GM18517 (cell line): ENCODE measurements around the gene DNMT3A.
"Not testable (repeated sequence)": the region's sequence is repeated elsewhere in the genome, so short reads cannot be mapped to it uniquely, and the experiment has no call there.

Experiments used
- ATAC-seq: cut with Tn5 transposase; IDR thresholded peaks from one replicate; pipeline ENCODE4 v1.9.1; 2021; ENCODE audit warnings: mild to moderate bottlenecking, moderate library complexity; ENCODE audit not compliant: unreplicated experiment

The DNMT3A gene

GRCh38 chr2:25286723-25287483 is 54.8 kb downstream of the DNMT3A start:
- ATAC-seq: no peak

DNA sequence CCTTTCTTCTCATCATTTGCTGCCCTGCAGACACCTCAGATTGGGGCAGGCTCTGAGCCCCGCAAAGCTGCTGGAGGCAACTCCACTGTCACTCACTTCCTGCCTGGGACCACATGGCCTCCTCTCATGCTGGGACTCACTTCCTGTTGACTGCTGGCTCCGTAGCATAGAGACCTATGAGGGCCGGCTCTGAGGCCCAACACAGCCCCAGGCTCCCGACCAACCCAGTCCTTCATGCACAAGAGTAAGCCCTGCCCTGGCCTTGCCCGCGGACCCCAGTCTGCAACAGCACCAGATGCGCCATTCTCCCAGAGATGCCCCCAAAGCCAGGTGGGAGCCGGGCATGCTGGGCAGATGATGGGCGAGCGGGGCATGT is 55.7 kb downstream of the DNMT3A start:
- peak; percentile 41 for ATAC-seq

- ATAC-seq: no peak
These were observed 56.3 kb downstream of the DNMT3A start for GRCh38 chr2:25285265-25286024.

DNA sequence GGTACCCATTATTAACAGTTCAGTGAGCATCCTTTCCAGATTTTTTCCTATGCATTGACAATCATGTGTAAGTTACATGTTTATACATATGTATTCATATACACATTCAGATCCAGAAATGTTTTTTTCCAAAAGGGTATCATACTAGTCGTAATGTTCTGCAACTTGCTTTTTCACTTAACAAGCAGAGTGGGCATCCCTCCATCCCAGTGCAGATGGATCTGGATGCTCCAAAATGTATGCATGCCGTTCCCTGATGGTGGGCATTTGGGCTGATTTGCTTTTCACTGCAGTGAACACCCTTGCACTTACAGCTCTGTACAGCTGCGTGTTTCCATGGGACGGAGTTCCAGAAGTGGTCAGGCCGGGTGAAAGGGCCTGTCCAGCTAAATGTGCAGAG is 57.0 kb downstream of the DNMT3A start:
- ATAC-seq: no peak

- ATAC-seq: no peak
These were observed 57.8 kb downstream of the DNMT3A start for GRCh38 chr2:25283921-25284320.

DNA sequence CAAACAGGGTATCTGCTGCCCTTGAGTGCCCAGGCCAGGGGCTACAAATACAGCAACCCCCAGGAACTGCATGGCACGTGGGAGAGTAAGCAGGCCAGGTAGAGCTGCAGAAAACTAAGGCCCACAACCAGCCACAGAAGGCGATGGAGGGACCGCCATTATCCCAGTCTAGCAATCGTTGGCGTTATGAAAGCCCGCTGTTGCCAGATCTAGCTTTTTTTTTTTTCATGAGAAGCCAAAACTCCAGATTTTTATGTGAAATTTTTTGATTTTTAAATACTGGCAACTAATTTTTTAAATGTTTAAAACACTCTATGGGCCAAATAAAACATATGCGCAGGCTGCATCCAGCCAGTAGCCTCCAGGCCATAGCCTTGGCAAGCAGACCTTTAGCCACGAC is 59.8 kb downstream of the DNMT3A start:
- no peak for ATAC-seq

- no peak for ATAC-seq
These were observed 60.2 kb downstream of the DNMT3A start for GRCh38 chr2:25281522-25281921.

DNA sequence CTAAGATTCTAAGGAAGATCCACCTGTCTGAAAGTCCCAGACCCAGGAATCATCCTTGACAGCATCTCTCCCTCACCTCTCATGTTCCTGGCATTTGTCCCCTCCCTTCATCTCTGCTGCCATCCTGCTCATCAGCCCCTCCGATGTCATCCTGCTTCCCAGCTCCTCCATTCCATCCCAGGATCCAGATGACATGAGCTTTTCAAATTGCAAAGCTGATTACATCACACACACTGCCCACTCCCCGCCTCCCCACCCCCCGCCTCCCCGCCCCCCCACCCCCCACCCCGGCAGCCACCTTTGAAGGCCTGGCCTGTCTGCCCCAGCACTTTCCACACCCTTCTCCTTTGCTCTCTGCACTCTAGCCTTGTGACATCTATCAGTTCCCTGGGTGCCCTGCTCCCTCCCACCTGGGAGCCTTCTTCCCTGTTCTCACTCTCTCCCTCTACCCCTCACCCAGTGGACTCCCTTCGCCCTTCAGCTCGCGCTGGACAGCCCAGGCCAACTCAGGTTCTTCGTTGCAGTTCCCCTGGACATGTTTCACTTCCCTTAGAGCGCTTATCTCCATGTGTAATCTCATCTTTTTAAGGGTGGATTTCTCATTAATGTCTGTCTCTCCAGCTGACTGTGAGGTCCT is 61.6 kb downstream of the DNMT3A start:
- ATAC-seq: no peak

DNA sequence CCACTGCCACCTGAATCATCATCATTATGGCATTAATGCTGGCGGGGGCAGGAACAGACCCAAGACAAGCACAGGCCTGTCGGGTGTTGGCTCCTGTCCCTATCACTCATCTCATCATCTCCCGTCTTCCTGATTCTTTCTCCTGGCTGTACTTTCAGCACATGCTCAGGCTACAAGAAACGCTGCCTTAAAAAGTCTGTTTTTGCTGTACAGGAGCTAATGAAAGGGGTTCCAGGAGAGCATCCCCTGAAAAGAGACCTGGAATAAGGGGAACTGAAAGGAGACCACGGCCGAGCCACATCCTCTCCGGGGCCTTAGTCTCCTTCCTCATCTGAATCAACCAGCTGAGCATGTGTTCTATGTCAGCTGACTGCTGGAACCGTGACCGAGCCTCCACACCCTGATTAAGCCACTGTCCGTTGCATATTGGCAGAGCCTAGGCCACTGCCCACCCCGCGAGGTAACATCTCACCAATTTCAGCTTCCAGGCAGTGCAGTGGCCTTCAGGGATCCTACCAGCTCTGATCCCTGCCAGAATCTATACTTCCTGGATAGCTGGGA is 62.6 kb downstream of the DNMT3A start:
- peak; percentile 76 for ATAC-seq

DNA sequence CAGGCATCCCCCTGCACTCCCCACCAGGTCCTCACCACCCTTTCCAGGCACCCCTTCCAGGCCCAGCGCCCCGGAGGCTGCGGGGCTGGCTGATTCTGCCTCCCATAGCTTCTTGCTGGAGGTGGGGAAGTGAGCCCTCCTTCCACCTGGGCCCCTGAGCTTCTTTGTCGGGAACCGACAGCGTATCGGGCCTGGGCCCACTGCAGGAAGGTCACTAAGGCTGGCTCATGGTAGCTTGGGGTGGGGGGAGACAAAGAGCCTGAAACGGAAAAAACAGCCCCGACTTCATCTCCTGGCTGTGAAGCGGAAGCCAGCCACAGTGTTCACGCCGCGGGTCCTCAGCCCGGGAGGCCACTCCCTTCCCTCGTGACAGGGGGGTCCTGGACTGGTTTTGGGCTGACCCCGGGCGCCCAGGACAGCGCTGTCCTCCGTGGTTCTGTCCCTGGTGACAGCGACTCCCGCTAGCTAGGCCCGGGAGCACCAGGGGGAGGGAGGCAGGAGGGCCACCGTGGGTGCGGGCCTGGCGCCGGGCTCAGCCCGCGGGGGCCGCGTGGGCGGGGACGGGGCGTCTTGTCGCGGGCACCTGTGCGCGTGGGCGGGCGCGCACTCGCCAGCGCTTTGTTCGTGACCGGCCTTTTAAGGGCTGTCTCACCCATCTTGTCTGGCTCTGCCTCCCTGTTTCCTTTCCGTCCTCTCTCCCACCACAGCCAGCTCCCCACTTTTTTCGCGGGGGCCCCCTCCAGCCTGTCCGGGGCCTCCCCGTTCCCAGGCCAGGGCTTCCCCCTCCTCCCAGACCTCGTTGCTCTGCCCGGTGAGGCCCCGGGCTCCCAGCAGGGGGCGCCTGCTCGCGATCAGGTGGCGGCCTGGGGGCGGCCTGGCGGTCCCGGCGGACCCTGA is 64.9 kb downstream of the DNMT3A start:
- peak; percentile 38 for ATAC-seq

- ATAC-seq: no peak
These were observed 66.2 kb downstream of the DNMT3A start for GRCh38 chr2:25275575-25275965.

DNA sequence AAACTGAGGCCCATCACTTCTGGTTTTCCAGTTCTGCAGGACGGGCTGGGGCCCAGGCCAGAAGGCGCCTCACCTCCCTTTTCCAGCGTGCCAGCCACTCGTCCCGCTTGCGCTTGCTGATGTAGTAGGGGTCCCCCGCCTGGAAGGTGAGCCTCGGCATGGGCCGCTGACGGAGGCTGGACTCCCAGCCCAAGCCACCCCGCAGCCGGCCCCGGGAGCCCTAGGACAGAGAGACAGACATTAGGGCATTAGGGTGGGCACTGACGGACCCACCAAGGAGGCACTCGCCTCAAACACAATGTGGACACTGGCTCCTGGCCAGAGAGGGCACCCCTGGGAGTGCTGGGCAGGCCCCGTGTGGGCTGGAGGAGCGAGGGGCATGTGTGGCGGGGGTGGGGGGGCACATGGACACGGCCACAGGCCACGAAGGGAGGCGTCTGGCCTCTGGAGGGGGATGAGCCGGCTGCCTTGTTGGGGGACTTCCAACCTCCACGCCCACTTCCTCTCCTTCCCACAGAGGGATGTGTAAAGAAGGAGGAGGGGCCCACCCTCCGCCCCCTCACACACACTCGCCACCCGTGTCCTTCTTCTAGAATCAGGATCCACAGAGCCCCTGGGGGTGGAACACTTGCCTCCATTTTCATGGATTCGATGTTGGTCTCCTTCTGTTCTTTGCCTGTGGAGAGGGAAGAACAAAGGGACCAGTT is 66.7 kb downstream of the DNMT3A start:
- no peak for ATAC-seq

DNA sequence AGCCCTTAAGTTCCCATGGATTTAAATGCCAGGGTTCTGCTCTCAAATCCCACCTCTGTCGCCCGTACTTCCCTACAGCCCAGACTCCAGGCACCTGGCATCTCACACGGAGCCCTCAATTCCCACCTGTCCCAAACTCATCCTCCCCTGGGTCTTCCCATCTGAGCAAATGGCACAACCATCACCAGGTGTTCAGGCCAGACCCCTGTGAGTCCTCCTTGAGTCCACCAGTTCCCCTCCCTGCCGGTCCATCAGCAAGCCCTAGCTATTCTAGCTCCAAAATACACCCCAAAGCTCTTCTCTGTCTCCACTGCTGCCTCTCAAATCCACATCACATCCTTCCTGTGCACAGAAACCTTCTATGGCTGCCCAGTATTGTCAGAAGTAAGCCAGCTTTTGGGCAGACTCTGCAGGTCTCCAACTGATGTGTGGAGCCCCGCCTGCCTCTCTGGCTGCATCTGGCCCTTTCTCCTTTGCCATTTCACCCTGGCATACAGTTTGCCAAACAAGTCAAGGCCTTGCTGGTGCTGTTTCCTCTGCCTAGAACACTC is 67.7 kb downstream of the DNMT3A start:
- no peak for ATAC-seq

- ATAC-seq: not testable (repeated sequence)
These were observed 69.0 kb downstream of the DNMT3A start for GRCh38 chr2:25272705-25273104.

DNA sequence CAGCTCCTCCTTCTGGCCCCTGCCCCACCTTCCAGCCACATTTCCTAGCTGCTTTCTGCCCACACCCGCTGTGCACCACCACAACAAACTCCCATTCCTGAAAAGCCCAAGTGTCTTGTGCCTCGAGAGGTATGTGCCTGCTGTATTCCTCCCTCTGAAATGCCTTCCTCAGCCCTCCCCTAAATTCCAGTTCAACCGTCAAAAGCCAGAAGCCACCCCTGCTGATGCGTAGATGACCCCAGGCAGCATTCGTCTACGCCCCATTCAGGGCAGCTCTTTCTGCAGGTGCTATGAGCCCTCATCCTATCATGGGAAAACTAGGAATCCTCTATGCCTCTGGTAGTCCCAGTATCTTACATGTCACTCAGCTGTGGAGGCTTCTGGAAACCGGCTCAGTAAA is 71.7 kb downstream of the DNMT3A start:
- no peak for ATAC-seq

DNA sequence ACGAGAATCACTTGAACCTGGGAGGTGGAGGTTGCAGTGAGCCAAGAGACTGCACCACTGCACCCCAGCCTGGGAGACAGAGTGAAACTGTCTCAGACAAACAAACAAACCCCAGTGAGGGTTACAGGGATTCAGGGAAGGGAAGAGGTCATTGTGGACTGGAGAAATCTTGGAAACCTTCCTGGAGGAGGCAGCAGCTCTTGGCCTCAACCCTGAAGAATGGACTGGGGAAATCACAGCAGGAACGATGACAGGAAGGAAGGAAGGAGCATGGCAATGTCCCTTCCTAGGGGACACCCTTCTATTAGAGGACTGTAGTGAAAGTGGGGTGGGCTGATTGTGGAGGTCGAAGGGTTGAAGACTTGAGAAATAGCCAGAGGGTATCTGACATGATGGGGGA is 72.5 kb downstream of the DNMT3A start:
- ATAC-seq: no peak

- no peak for ATAC-seq
These were observed 73.6 kb downstream of the DNMT3A start for GRCh38 chr2:25268139-25268538.

DNA sequence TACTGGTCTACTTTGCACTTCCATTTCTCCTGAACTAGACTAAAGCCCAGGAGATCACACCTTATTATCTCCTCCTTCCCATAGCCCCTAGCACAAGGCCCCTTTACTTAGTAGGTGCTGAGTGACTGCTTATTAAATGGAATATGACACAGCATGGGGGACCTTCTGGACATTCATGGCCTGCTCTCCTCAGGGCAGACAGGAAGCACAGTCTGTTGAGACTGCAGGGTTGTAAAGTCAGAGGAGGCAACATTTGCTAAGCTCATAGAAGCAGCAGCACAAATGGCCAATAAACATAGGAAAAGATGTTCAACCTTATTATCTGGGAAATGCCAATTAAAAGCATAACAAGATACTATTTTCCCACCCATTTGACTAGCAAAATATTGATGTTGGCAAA is 75.3 kb downstream of the DNMT3A start:
- no peak for ATAC-seq

DNA sequence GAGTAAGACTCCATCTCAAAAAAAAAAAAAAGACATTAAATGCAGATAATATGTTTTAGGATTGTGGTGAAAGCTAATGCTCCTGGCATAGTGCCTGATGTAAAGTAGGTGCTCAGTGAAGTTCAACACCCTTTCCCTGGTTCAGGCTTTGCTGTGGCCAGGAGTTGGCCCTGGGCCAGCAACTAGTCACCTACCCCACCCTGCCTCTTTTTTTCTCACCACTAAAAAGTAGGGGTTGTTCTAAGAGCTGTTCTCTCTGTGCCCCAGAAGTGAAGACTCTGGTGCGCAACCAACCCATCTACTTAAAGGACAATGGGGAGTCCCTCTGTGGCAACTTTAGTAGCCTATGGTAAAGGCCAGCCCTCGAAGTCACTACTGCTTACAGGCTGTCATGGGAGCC is 75.9 kb downstream of the DNMT3A start:
- no peak for ATAC-seq

DNA sequence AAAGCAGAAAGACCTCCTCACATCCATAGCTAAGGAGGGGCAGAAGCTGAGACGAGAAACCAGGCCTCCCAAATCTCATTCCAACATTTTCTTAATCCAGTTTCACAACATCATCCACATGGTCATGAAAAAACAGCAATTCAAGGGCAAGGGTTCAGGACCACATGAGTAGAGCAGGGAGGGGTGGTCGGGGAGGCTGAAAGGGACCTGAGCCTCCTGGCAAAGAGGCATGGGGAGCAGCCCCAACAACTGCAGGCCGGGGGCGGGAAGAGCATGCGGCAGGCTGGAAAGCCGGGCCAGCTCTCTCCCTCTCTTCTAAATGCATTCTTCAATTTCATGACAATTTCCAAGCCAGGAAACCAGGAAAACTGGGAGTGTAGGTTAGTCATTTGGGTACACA is 76.7 kb downstream of the DNMT3A start:
- no peak for ATAC-seq
